ENCODE results near the gene PPP1R13B. TPM values are rescaled to one million over a fixed set of nuclear protein-coding genes. Genes with fewer than 3 reads are reported as not detected.

Gene PPP1R13B
- total RNA-seq, 1 experiment from 2014 or later, result 17.8 TPM

DNA sequence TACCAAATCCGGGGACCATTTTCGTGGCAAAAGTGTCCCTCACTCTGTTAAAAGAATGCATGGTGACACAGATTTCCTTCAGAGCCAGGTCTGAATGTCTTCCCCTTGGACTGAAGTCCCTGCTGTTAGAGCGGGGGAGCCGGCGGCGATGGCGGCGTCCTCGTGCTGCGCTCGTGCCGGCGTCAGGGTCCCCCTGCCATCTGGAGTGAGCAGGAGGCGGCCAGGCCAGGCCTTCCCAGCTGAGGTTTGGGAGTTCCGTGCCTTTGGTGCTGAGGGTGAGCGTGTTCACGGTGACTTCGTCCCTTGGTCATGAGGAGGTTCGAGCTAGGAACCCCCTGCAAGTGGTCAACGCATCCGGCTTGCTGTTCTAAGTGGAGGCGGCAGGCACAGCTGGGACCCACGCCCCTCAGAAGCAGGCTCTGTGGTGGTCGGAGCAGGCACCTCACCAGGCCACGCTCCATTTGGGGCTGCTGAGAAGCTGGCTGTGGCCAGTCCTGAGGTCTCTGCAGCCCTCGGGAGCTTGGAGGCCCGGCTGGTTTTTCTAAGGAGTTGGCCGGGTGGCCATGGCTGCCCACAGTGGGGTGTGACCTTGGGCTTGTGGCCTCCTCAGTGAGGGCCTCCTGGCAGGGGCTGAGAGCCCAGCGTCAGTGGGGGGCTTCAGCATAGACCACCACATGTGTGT, 122.2 kb downstream of the PPP1R13B start:
- Histone ChIP-seq H3K9ac (ENCODE audit: low read length) (no peak overlapping the region), H3K79me2 (ENCODE audit: insufficient read depth, low read length) (peaks cover 38% of the 10 kb centered on the region), H3K4me1 (ENCODE audit: control insufficient read depth in 1 of 2, insufficient read depth in 2 of 2, low read length in 2 of 2) (peaks cover 15 to 30% of the 10 kb centered on the region in 2 experiments), H3K9me3 (ENCODE audit: control insufficient read depth in 1 of 2, insufficient read depth in 1 of 2, low read depth in 1 of 2, low read length in 2 of 2) (no peaks in the 10 kb centered on the region), H3K9me2 (ENCODE audit: insufficient read depth) (no peaks in the 10 kb centered on the region), H4K20me1 (ENCODE audit: insufficient read depth) (no peaks in the 10 kb centered on the region), H3K27ac (ENCODE audit: low read depth, low read length) (no peak overlapping the region), H3K36me3 (ENCODE audit: control insufficient read depth in 1 of 2, insufficient read depth in 2 of 2, low read length in 2 of 2) (peaks cover 0 to 9% of the 10 kb centered on the region in 2 experiments; a peak in 2 of 4 replicates), H2AFZ (ENCODE audit: low read depth, low read length, poor library complexity, severe bottlenecking) (no peak overlapping the region), H3K4me3 (replicated peaks in 1 of 2; ENCODE audit: low read depth in 1 of 2, low read length in 2 of 2) (no peak overlapping the region), H3K27me3 (ENCODE audit: insufficient read depth, low read length) (no peaks in the 10 kb centered on the region), H3K4me2 (ENCODE audit: low read length) (no peak overlapping the region)
- ATAC-seq, result no peak
- no TSS peak for BruUV-seq (replicated peaks)
- no peak for DNase-seq (ENCODE audit: low read depth, low spot score)
- intact Hi-C loops (cut with micrococcal nuclease), result no loop called here
- ChIA-PET CTCF (no interaction called here), POLR2A (no interaction called here), RAD21 (ENCODE audit: low non-redundant PET in 1 of 2, low total read pairs in 2 of 2, uncharacterized antibody in 2 of 2, unreplicated experiment in 2 of 2) (no interaction called here)
- TF ChIP-seq EGR1 (IDR thresholded peaks at IDR 0.05; ENCODE audit: low read depth) (no peak), RAD21 (IDR thresholded peaks at IDR 0.05; ENCODE audit: low read depth) (no peak)
- TF ChIP-seq, protein P1, sequence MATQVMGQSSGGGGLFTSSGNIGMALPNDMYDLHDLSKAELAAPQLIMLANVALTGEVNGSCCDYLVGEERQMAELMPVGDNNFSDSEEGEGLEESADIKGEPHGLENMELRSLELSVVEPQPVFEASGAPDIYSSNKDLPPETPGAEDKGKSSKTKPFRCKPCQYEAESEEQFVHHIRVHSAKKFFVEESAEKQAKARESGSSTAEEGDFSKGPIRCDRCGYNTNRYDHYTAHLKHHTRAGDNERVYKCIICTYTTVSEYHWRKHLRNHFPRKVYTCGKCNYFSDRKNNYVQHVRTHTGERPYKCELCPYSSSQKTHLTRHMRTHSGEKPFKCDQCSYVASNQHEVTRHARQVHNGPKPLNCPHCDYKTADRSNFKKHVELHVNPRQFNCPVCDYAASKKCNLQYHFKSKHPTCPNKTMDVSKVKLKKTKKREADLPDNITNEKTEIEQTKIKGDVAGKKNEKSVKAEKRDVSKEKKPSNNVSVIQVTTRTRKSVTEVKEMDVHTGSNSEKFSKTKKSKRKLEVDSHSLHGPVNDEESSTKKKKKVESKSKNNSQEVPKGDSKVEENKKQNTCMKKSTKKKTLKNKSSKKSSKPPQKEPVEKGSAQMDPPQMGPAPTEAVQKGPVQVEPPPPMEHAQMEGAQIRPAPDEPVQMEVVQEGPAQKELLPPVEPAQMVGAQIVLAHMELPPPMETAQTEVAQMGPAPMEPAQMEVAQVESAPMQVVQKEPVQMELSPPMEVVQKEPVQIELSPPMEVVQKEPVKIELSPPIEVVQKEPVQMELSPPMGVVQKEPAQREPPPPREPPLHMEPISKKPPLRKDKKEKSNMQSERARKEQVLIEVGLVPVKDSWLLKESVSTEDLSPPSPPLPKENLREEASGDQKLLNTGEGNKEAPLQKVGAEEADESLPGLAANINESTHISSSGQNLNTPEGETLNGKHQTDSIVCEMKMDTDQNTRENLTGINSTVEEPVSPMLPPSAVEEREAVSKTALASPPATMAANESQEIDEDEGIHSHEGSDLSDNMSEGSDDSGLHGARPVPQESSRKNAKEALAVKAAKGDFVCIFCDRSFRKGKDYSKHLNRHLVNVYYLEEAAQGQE (IDR thresholded peaks at IDR 0.05; ENCODE audit: low read depth), result no peak

DNA sequence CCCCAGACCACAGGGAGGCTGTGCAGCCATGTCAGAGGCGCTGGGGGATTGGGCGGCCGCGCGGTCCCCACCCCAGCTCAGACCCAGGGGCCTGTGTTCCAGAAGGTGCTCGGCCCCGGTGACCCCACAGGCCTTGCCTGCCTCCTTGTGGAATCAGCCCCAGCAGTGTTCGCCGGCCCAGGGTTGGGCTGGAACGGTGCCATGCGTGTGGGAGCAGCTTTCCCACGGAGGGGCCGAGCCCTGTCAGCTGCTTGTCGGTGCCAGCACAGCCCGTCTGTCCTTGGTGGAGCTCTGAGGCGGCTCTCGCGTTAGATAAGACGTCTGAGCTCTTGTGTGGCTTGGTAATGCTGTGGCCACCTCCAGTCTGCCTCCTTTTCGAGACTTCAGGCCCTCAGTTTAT, 123.3 kb downstream of the PPP1R13B start:
- Histone ChIP-seq H3K9ac (ENCODE audit: low read length) (no peak overlapping the region), H3K27me3 (ENCODE audit: insufficient read depth, low read length) (no peaks in the 10 kb centered on the region), H3K4me1 (ENCODE audit: control insufficient read depth in 1 of 2, insufficient read depth in 2 of 2, low read length in 2 of 2) (peaks cover 15 to 30% of the 10 kb centered on the region in 2 experiments), H3K9me2 (ENCODE audit: insufficient read depth) (no peaks in the 10 kb centered on the region), H2AFZ (ENCODE audit: low read depth, low read length, poor library complexity, severe bottlenecking) (no peak overlapping the region), H3K4me2 (ENCODE audit: low read length) (no peak overlapping the region), H3K9me3 (ENCODE audit: control insufficient read depth in 1 of 2, insufficient read depth in 1 of 2, low read depth in 1 of 2, low read length in 2 of 2) (no peaks in the 10 kb centered on the region), H3K79me2 (ENCODE audit: insufficient read depth, low read length) (peaks cover 45% of the 10 kb centered on the region), H3K27ac (ENCODE audit: low read depth, low read length) (no peak overlapping the region), H3K36me3 (ENCODE audit: control insufficient read depth in 1 of 2, insufficient read depth in 2 of 2, low read length in 2 of 2) (peaks cover 0 to 9% of the 10 kb centered on the region in 2 experiments; a peak in 2 of 4 replicates), H3K4me3 (replicated peaks in 1 of 2; ENCODE audit: low read depth in 1 of 2, low read length in 2 of 2) (no peak overlapping the region), H4K20me1 (ENCODE audit: insufficient read depth) (no peaks in the 10 kb centered on the region)
- ChIA-PET CTCF (no interaction called here), POLR2A (no interaction called here), RAD21 (ENCODE audit: low non-redundant PET in 1 of 2, low total read pairs in 2 of 2, uncharacterized antibody in 2 of 2, unreplicated experiment in 2 of 2) (no interaction called here)
- intact Hi-C loops (cut with micrococcal nuclease), result no loop called here
- BruUV-seq (replicated peaks), result no TSS peak
- ATAC-seq, result no peak
- TF ChIP-seq, protein P2, sequence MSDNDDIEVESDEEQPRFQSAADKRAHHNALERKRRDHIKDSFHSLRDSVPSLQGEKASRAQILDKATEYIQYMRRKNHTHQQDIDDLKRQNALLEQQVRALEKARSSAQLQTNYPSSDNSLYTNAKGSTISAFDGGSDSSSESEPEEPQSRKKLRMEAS (IDR thresholded peaks at IDR 0.05), result no peak
- TF ChIP-seq ZNF274 (IDR thresholded peaks at IDR 0.05; ENCODE audit: low read depth, low read length), result no peak
- TF ChIP-seq, protein P3, sequence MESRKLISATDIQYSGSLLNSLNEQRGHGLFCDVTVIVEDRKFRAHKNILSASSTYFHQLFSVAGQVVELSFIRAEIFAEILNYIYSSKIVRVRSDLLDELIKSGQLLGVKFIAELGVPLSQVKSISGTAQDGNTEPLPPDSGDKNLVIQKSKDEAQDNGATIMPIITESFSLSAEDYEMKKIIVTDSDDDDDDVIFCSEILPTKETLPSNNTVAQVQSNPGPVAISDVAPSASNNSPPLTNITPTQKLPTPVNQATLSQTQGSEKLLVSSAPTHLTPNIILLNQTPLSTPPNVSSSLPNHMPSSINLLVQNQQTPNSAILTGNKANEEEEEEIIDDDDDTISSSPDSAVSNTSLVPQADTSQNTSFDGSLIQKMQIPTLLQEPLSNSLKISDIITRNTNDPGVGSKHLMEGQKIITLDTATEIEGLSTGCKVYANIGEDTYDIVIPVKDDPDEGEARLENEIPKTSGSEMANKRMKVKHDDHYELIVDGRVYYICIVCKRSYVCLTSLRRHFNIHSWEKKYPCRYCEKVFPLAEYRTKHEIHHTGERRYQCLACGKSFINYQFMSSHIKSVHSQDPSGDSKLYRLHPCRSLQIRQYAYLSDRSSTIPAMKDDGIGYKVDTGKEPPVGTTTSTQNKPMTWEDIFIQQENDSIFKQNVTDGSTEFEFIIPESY (IDR thresholded peaks at IDR 0.05; ENCODE audit: extremely low read depth, insufficient replicate concordance, low read length), result no peak
- TF ChIP-seq FOSL1 (IDR thresholded peaks at IDR 0.05; ENCODE audit: low read depth), result no peak
- TF ChIP-seq EZH2 (IDR thresholded peaks at IDR 0.05), result no peak
- no peak for DNase-seq (ENCODE audit: low read depth, low spot score)
